NCI-H1436 treated with DMSO at 0.1 percent for 48 hours (cell line): ENCODE measurements around the gene IFNA14.
"Not testable (repeated sequence)": the region's sequence is repeated elsewhere in the genome, so short reads cannot be mapped to it uniquely, and the experiment has no call there.

Experiments
- DNase-seq: peaks from one replicate; lab custom pipeline; 2025; lab: John Stamatoyannopoulos, UW

The IFNA14 gene

DNA sequence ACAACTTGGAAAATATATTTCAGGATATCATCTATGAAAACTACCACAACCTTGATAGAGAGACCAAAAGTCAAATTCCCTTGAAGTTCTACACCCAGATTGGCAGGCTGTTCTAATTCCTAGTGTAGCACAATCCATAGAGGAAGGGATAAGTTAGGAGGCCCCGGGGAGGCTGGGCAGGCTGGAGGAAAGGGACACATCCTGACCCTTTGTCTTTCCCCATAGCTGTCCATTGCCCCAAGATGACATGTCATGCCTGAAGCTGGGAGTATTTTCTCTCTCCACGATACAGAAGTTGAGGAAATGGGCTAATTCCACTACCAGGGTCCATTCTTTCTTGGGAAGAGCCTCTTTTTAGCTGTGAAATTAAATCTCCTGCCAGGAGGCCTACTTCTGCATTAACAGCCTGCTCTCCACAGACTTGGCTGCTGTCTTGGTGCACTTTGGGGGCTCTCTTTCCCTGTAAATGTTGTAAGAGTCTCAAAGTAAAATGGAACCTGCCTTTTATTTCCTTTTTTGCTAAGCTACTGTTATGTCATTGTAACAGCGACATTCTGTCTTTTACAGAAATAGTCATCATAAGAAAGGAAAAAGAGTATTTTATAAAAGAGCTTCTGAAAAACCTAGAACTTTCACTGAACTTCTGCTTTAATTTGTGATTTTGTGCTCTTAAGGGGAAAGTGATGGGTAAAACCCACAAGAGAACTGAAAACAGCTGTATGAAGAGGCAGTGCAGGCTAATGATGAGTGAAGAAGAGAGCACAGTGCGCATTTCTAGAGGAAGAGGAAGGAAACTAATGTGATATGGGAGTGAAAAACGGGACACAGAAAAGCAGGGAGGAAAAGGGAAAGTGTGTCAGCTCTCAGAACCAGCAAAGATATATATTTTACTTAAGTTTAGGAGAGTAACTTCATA lies 26.1 kb downstream of the IFNA14 start:
- not testable (repeated sequence) for DNase-seq

DNA sequence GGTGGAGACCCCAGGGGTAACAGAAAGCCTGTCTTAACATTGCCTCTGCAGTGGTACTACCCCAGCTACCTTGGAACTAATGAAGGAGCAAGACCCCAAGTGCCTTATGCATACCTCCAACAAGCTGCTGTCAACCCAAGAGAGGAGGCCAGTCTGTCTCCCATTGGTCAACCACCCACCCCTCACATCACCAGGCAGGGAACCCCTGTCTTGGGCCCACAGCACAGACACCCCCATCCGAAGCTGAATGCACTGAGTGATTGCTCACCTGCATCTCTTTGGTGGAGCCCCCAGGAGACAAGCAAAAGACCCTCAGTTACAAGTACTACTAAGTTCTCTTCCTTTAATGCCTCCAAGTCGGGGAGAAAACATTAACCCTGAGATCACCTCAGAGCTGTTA lies 27.6 kb downstream of the IFNA14 start:
- not testable (repeated sequence) for DNase-seq

DNA sequence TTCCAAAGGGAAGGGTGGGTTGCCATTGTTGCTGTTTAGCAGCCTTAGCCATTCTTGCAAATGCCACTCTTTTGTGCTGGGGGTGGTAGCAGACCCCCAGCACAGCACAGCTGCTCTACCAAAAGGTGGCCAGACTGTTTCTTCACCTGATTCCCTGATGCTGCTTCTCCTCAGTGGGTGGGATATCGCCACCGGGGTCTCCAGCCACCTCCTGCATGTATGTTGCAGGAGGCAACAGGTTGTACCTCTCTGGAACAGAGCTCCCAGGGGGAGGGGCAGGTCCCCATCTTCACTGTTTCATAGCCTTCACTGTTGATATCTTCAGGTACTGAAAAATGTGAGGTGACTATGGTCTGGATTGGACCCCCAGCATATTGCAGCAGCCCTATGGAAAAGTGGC lies 29.0 kb downstream of the IFNA14 start:
- not testable (repeated sequence) for DNase-seq

- no peak for DNase-seq
Observed at GRCh38 chr9:21210311-21210710, 29.5 kb downstream of the IFNA14 start.

DNA sequence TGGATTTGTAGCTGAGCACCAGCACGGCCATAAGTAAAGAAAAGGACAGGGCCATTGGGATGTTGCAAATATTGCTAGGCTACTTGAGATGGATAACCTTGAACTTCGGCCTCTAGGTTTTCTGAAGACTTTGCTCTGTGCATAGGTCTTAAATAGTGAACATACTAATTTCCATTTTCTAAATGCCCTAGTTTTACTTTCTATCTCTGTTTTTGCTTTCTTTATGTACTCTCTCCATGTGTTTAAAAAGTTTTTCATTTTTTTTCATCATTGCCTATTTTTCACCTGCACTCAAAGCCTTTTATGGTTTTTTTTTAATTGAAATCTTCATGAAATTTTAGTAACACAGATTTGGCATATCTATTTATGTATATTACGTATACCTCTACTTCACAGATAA lies 32.8 kb downstream of the IFNA14 start, which contains the start of gene IFNA10:
IFNA10 (minus strand) TSS at position 101 of the 400 bp plus-strand sequence; CDS start at position 55, 46 bp downstream.
- DNase-seq: not testable (repeated sequence)

DNA sequence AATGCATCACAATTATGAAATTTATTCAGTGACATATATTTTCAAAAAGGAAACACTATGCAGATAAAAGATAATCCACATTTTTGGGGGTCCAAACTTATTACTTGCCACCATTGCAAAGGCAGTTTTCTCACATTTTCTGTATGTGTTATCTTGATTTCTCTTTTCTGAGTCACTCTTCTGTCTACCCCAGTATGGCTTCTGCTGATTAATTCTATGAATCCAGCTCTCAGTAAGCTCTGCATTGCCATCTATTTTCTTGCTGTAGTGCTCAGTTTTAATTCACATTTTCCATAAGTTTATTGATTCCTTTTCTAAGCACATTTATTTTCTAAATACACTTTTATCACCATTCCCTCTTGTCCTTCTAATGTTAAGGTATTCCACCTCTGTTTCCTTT lies 34.6 kb downstream of the IFNA14 start:
- DNase-seq: no peak

- DNase-seq: not testable (repeated sequence)
Observed at GRCh38 chr9:21202105-21202504, 37.7 kb downstream of the IFNA14 start, which contains the start of gene IFNA7. TSS of gene IFNA7 (minus strand) at chr9:21202205. CDS start at chr9:21202165, 40 bp downstream.

- not testable (repeated sequence) for DNase-seq
Observed at GRCh38 chr9:21194867-21195776, 44.7 kb downstream of the IFNA14 start.
